Activated CD8-positive, alpha-beta memory T cell treated with anti-CD3 and anti-CD28 coated beads for 48 hours (primary cell): ENCODE results near the gene ZPBP2.
A peak's percentile ranks its signal among the peaks of the same experiment; 100 is the strongest.
"Not testable (repeated sequence)": the region's sequence is repeated elsewhere in the genome, so short reads cannot be mapped to it uniquely, and the experiment has no call there.

Experiments used
- DNase-seq, 3 experiments: peaks; one replicate each; pipeline ENCODE4 v3.0.0-alpha.2; 2020; ENCODE audit warnings: low read depth in 2 of 3, low spot score in 2 of 3

The ZPBP2 gene

GRCh38 chr17:39867880-39868553 lies at the start of gene ZPBP2:
TSS of gene ZPBP2 (plus strand) at chr17:39868202. CDS start at chr17:39868355, 153 bp downstream.
- peak in 1 of 3 experiments; percentile 28 for DNase-seq

GRCh38 chr17:39818358-39819000 lies 49.5 kb upstream of the ZPBP2 start:
- DNase-seq, result no peak

- DNase-seq, result no peak
Observed at GRCh38 chr17:39820541-39820940, 47.5 kb upstream of the ZPBP2 start.

GRCh38 chr17:39820987-39821386 lies 47.0 kb upstream of the ZPBP2 start:
- DNase-seq, result no peak

GRCh38 chr17:39822051-39822451 lies 46.0 kb upstream of the ZPBP2 start:
- no peak for DNase-seq

- no peak for DNase-seq
Observed at GRCh38 chr17:39823407-39824054, 44.5 kb upstream of the ZPBP2 start.

- no peak for DNase-seq
Observed at GRCh38 chr17:39826334-39826733, 41.7 kb upstream of the ZPBP2 start.

GRCh38 chr17:39828443-39828842 lies 39.6 kb upstream of the ZPBP2 start:
- DNase-seq, result no peak

GRCh38 chr17:39831588-39831987 lies 36.4 kb upstream of the ZPBP2 start:
- DNase-seq, result no peak

- no peak for DNase-seq
Observed at GRCh38 chr17:39834017-39834416, 34.0 kb upstream of the ZPBP2 start.

- no peak for DNase-seq
Observed at GRCh38 chr17:39835038-39835786, 32.8 kb upstream of the ZPBP2 start.

- DNase-seq, result no peak
Observed at GRCh38 chr17:39836117-39836516, 31.9 kb upstream of the ZPBP2 start.

- DNase-seq, result no peak
Observed at GRCh38 chr17:39838057-39838456, 29.9 kb upstream of the ZPBP2 start.

- no peak for DNase-seq
Observed at GRCh38 chr17:39838784-39839183, 29.2 kb upstream of the ZPBP2 start.

- no peak for DNase-seq
Observed at GRCh38 chr17:39841134-39841683, 26.8 kb upstream of the ZPBP2 start.

- DNase-seq, result no peak
Observed at GRCh38 chr17:39845052-39845846, 22.8 kb upstream of the ZPBP2 start.

GRCh38 chr17:39846205-39846604 lies 21.8 kb upstream of the ZPBP2 start:
- DNase-seq, result no peak

- DNase-seq, result no peak
Observed at GRCh38 chr17:39848600-39848999, 19.4 kb upstream of the ZPBP2 start.

- not testable (repeated sequence) for DNase-seq
Observed at GRCh38 chr17:39850186-39850585, 17.8 kb upstream of the ZPBP2 start.

- no peak for DNase-seq
Observed at GRCh38 chr17:39852239-39852638, 15.8 kb upstream of the ZPBP2 start.

GRCh38 chr17:39854909-39855308 lies 13.1 kb upstream of the ZPBP2 start:
- no peak for DNase-seq
